ENCODE data around the gene LAMC1. TPM values are rescaled to one million over a fixed set of nuclear protein-coding genes. Genes with fewer than 3 reads are reported as not detected.
A peak's percentile ranks its signal among the peaks of the same experiment; 100 is the strongest.

LAMC1 gene
- total RNA-seq, 2 experiments from 2014 or later = not detected

GRCh38 chr1:183000167-183000962 lies 22.9 kb upstream of the LAMC1 start:
- Mint-ChIP-seq H3K36me3 (ENCODE audit: low read depth) (no peaks in the 10 kb centered on the region), H3K9me3 (ENCODE audit: insufficient read depth) (no peaks in the 10 kb centered on the region), H3K27ac (no peak overlapping the region), H3K4me1 (ENCODE audit: low read depth) (no peaks in the 10 kb centered on the region), H3K4me3 (no peak overlapping the region), H3K27me3 (ENCODE audit: low read depth) (peaks cover 37% of the 10 kb centered on the region)
- POLR2A ChIA-PET = no interaction called here
- ATAC-seq (no peak), DNase-seq (no peak)
- CTCF ChIA-PET = no interaction called here

- Mint-ChIP-seq H3K4me1 (ENCODE audit: low read depth) (no peaks in the 10 kb centered on the region), H3K4me3 (no peak overlapping the region), H3K27me3 (ENCODE audit: low read depth) (peaks cover 35% of the 10 kb centered on the region), H3K27ac (no peak overlapping the region), H3K9me3 (ENCODE audit: insufficient read depth) (no peaks in the 10 kb centered on the region), H3K36me3 (ENCODE audit: low read depth) (no peaks in the 10 kb centered on the region)
- CTCF ChIA-PET = no interaction called here
- DNase-seq (no peak), ATAC-seq (no peak)
- POLR2A ChIA-PET = no interaction called here
These were observed 21.0 kb upstream of the LAMC1 start for GRCh38 chr1:183002267-183002666.

GRCh38 chr1:183002797-183003196 lies 20.4 kb upstream of the LAMC1 start:
- Mint-ChIP-seq H3K4me1 (ENCODE audit: low read depth) (no peaks in the 10 kb centered on the region), H3K27ac (no peak overlapping the region), H3K36me3 (ENCODE audit: low read depth) (no peaks in the 10 kb centered on the region), H3K27me3 (ENCODE audit: low read depth) (peaks cover 38% of the 10 kb centered on the region), H3K9me3 (ENCODE audit: insufficient read depth) (no peaks in the 10 kb centered on the region), H3K4me3 (no peak overlapping the region)
- no peak for DNase-seq
- POLR2A ChIA-PET = no interaction called here
- ATAC-seq = no peak
- CTCF ChIA-PET = no interaction called here

GRCh38 chr1:183003203-183003602 lies 20.0 kb upstream of the LAMC1 start:
- Mint-ChIP-seq H3K4me3 (no peak overlapping the region), H3K27ac (no peak overlapping the region), H3K27me3 (ENCODE audit: low read depth) (peaks cover 35% of the 10 kb centered on the region), H3K9me3 (ENCODE audit: insufficient read depth) (no peaks in the 10 kb centered on the region), H3K4me1 (ENCODE audit: low read depth) (no peaks in the 10 kb centered on the region), H3K36me3 (ENCODE audit: low read depth) (no peaks in the 10 kb centered on the region)
- ATAC-seq = no peak
- ChIA-PET CTCF (no interaction called here), POLR2A (no interaction called here)
- no peak for DNase-seq

- POLR2A ChIA-PET = no interaction called here
- H3K4me3 Mint-ChIP-seq = no peak overlapping the region
- ATAC-seq (no peak), DNase-seq (no peak)
- no peaks in the 10 kb centered on the region for H3K36me3 Mint-ChIP-seq (ENCODE audit: low read depth)
- peaks cover 32% of the 10 kb centered on the region for H3K27me3 Mint-ChIP-seq (ENCODE audit: low read depth)
- H3K4me1 Mint-ChIP-seq (ENCODE audit: low read depth) = no peaks in the 10 kb centered on the region
- no peak overlapping the region for H3K27ac Mint-ChIP-seq
- no peaks in the 10 kb centered on the region for H3K9me3 Mint-ChIP-seq (ENCODE audit: insufficient read depth)
- CTCF ChIA-PET = no interaction called here
These were observed 19.1 kb upstream of the LAMC1 start for GRCh38 chr1:183004141-183004540.

GRCh38 chr1:183011859-183012258 lies 11.4 kb upstream of the LAMC1 start:
- no peaks in the 10 kb centered on the region for H3K36me3 Mint-ChIP-seq (ENCODE audit: low read depth)
- DNase-seq = no peak
- peaks cover 12% of the 10 kb centered on the region for H3K27me3 Mint-ChIP-seq (ENCODE audit: low read depth)
- ChIA-PET POLR2A (no interaction called here), CTCF (no interaction called here)
- H3K4me1 Mint-ChIP-seq (ENCODE audit: low read depth) = no peaks in the 10 kb centered on the region
- no peak overlapping the region for H3K4me3 Mint-ChIP-seq
- no peak for ATAC-seq
- H3K27ac Mint-ChIP-seq = no peak overlapping the region
- H3K9me3 Mint-ChIP-seq (ENCODE audit: insufficient read depth) = peaks cover 9% of the 10 kb centered on the region

GRCh38 chr1:183012301-183012994 lies 10.8 kb upstream of the LAMC1 start:
- H3K27me3 Mint-ChIP-seq (ENCODE audit: low read depth) = peaks cover 11% of the 10 kb centered on the region
- no peak overlapping the region for H3K27ac Mint-ChIP-seq
- POLR2A ChIA-PET = no interaction called here
- no peak overlapping the region for H3K4me3 Mint-ChIP-seq
- DNase-seq (no peak), ATAC-seq (no peak)
- H3K36me3 Mint-ChIP-seq (ENCODE audit: low read depth) = no peaks in the 10 kb centered on the region
- no peaks in the 10 kb centered on the region for H3K4me1 Mint-ChIP-seq (ENCODE audit: low read depth)
- CTCF ChIA-PET = no interaction called here
- H3K9me3 Mint-ChIP-seq (ENCODE audit: insufficient read depth) = peaks cover 9% of the 10 kb centered on the region

- no peak for ATAC-seq
These were observed 4.0 kb upstream of the LAMC1 start for GRCh38 chr1:183019139-183019740.

GRCh38 chr1:183019860-183020259 lies 3.4 kb upstream of the LAMC1 start:
- Mint-ChIP-seq H3K9me3 (ENCODE audit: insufficient read depth) (no peaks in the 10 kb centered on the region), H3K4me1 (ENCODE audit: low read depth) (peaks cover 11% of the 10 kb centered on the region), H3K27ac (no peak overlapping the region), H3K4me3 (no peak overlapping the region), H3K27me3 (ENCODE audit: low read depth) (peaks cover 42% of the 10 kb centered on the region), H3K36me3 (ENCODE audit: low read depth) (no peaks in the 10 kb centered on the region)
- POLR2A ChIA-PET = interaction anchor here (1.2 kb wide), 1 partner anchor 9 kb away, joined by 3 read pairs; no protein-coding TSS in a partner anchor
- DNase-seq (no peak), ATAC-seq (no peak)
- CTCF ChIA-PET = no interaction called here

More at GRCh38 chr1:183019139-183019740, 4.0 kb upstream of the LAMC1 start:
- ChIA-PET POLR2A (interaction anchor here (1.2 kb wide), 1 partner anchor 10 kb away, joined by 3 read pairs; no protein-coding TSS in a partner anchor), CTCF (interaction anchor here (0.7 kb wide), 1 partner anchor 8 kb away, joined by 3 read pairs; no protein-coding TSS in a partner anchor)
- H3K36me3 Mint-ChIP-seq (ENCODE audit: low read depth) = no peaks in the 10 kb centered on the region
- no peak overlapping the region for H3K27ac Mint-ChIP-seq
- no peaks in the 10 kb centered on the region for H3K9me3 Mint-ChIP-seq (ENCODE audit: insufficient read depth)
- peaks cover 35% of the 10 kb centered on the region for H3K27me3 Mint-ChIP-seq (ENCODE audit: low read depth)
- H3K4me1 Mint-ChIP-seq (ENCODE audit: low read depth) = peaks cover 9% of the 10 kb centered on the region
- H3K4me3 Mint-ChIP-seq = no peak overlapping the region
- DNase-seq = no peak

GRCh38 chr1:183021405-183022201 lies 1.6 kb upstream of the LAMC1 start:
- ChIA-PET CTCF (no interaction called here), POLR2A (no interaction called here)
- Mint-ChIP-seq H3K4me1 (ENCODE audit: low read depth) (peaks cover 11% of the 10 kb centered on the region), H3K4me3 (no peak overlapping the region), H3K27ac (no peak overlapping the region), H3K27me3 (ENCODE audit: low read depth) (peaks cover 54% of the 10 kb centered on the region), H3K9me3 (ENCODE audit: insufficient read depth) (no peaks in the 10 kb centered on the region), H3K36me3 (ENCODE audit: low read depth) (no peaks in the 10 kb centered on the region)
- no peak for ATAC-seq
- DNase-seq = no peak

GRCh38 chr1:183022202-183023145 lies 746 bp upstream of the LAMC1 start:
- Mint-ChIP-seq H3K4me1 (ENCODE audit: low read depth) (peaks cover 11% of the 10 kb centered on the region), H3K27ac (no peak overlapping the region), H3K4me3 (peak overlapping the region; percentile 42), H3K27me3 (ENCODE audit: low read depth) (peaks cover 56% of the 10 kb centered on the region), H3K36me3 (ENCODE audit: low read depth) (no peaks in the 10 kb centered on the region), H3K9me3 (ENCODE audit: insufficient read depth) (no peaks in the 10 kb centered on the region)
- ChIA-PET POLR2A (no interaction called here), CTCF (no interaction called here)
- DNase-seq = no peak
- ATAC-seq = peak; percentile 35

Data from activated CD8-positive, alpha-beta T cell treated with anti-CD3 and anti-CD28 coated beads, Interleukin-2, amount 10 ng/mL, durations not matched to agents 7 days and 5 days (primary cell).